Measurements from ENCODE around the gene HECA. TPM values are rescaled to one million over a fixed set of nuclear protein-coding genes. Genes with fewer than 3 reads are reported as not detected.

HECA gene
- total RNA-seq, 1 donor from 2014 or later, result 48.9 TPM

- DNase-seq, result no peak
- intact Hi-C loops (cut with DNase I), result no loop called here
- no peak overlapping the region for H3K27ac ChIP-seq
These were observed 51.8 kb downstream of the HECA start for GRCh38 chr6:139186692-139187091.

DNA sequence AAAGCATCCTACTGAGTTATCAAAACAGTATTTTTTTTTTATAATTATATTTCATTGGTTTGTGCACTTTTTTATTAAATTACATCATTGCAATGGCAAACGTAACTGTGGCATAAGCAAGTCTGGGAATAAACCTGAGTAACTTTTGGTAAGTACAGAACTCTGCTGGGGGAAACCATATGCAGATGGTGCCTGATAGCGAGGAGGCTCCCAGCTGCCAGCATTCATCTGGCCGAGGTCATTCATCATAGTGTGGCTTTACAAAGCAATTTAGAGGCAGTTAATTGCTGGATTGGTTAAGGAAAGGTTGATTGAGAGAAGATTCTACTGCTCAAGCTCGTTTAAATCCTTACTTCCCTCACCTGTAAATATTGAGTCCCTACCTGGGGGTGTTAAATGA is 52.6 kb downstream of the HECA start:
- Histone ChIP-seq H3K27me3 (no peaks in the 10 kb centered on the region), H3K36me3 (no peaks in the 10 kb centered on the region), H3K4me1 (no peaks in the 10 kb centered on the region), H3K4me3 (no peak overlapping the region), H3K27ac (no peak overlapping the region), H3K9me3 (no peaks in the 10 kb centered on the region)
- no peak for TF ChIP-seq CTCF (IDR thresholded peaks at IDR 0.05)
- intact Hi-C loops (cut with DNase I), result no loop called here
- no peak for DNase-seq
- ATAC-seq, result no peak

More at GRCh38 chr6:139186692-139187091, 51.8 kb downstream of the HECA start:
- no peak for ATAC-seq
- H3K27me3 ChIP-seq, result no peaks in the 10 kb centered on the region
- peaks cover 6% of the 10 kb centered on the region for H3K36me3 ChIP-seq
- no peak for TF ChIP-seq CTCF (IDR thresholded peaks at IDR 0.05)
- no peak overlapping the region for H3K4me3 ChIP-seq
- H3K4me1 ChIP-seq, result no peaks in the 10 kb centered on the region
- H3K9me3 ChIP-seq, result no peaks in the 10 kb centered on the region

DNA sequence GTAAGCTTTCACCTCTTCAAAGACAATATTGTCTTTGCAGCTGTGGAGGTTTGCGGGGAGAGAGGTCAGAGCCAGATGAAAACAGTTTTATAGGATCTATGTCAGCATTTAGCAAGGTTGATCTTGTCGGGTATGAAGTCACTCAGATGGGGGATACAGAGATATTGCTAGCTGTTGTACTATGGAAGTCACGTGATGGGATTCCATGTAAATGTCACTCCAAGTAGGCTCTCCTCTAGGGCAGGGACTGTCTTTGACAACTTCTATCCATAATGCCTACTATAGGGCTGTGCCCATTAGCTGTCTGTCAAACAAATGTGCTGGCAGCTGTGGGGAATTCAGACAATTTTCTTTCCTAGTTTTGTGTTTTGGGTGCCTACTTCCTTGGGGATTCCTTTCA is 54.8 kb downstream of the HECA start:
- Histone ChIP-seq H3K36me3 (no peaks in the 10 kb centered on the region), H3K27ac (no peak overlapping the region), H3K4me3 (no peak overlapping the region), H3K9me3 (no peaks in the 10 kb centered on the region), H3K4me1 (no peaks in the 10 kb centered on the region), H3K27me3 (no peaks in the 10 kb centered on the region)
- intact Hi-C loops (cut with DNase I), result no loop called here
- TF ChIP-seq CTCF (IDR thresholded peaks at IDR 0.05), result no peak
- ATAC-seq (no peak), DNase-seq (no peak)

- H3K27ac ChIP-seq, result no peak overlapping the region
- H3K4me3 ChIP-seq, result no peak overlapping the region
- H3K9me3 ChIP-seq, result no peaks in the 10 kb centered on the region
- intact Hi-C loops (cut with DNase I), result no loop called here
- no peaks in the 10 kb centered on the region for H3K4me1 ChIP-seq
- no peak for TF ChIP-seq CTCF (IDR thresholded peaks at IDR 0.05)
- H3K27me3 ChIP-seq, result no peaks in the 10 kb centered on the region
- DNase-seq (no peak), ATAC-seq (no peak)
- H3K36me3 ChIP-seq, result no peaks in the 10 kb centered on the region
These were observed 59.9 kb downstream of the HECA start for GRCh38 chr6:139194740-139195139.

- Histone ChIP-seq H3K9me3 (no peaks in the 10 kb centered on the region), H3K27ac (no peak overlapping the region), H3K36me3 (no peaks in the 10 kb centered on the region), H3K27me3 (no peaks in the 10 kb centered on the region), H3K4me3 (no peak overlapping the region), H3K4me1 (no peaks in the 10 kb centered on the region)
- no peak for TF ChIP-seq CTCF (IDR thresholded peaks at IDR 0.05)
- intact Hi-C loops (cut with DNase I), result no loop called here
- DNase-seq, result no peak
- no peak for ATAC-seq
These were observed 63.8 kb downstream of the HECA start for GRCh38 chr6:139198529-139199288.

Measured in upper lobe of right lung (tissue), 1 donor.